SK-N-SH (cell line): ENCODE data around the gene ZC2HC1C.

Experiments
- CTCF ChIP-seq: fragments of 200-600 bp; sonication (generic); IDR thresholded peaks from 2 replicates; pipeline ENCODE4 v1.6.1; 2017; ENCODE audit warnings: antibody characterized with exemption, mild to moderate bottlenecking, moderate library complexity
- EP300 ChIP-seq, 2 experiments: IDR thresholded peaks; 2 replicates each; pipeline versions ENCODE4 v1.4.0 to v1.6.1; 2012; ENCODE audit warnings: borderline replicate concordance in 1 of 2, low read depth in 1 of 2, low read length in 1 of 2
- EZH2phosphoT487 ChIP-seq: fragments of 200-600 bp; sonication (generic); IDR thresholded peaks from 2 replicates; pipeline ENCODE4 v1.6.1; 2017; ENCODE audit warnings: low read depth, mixed run types, mild to moderate bottlenecking, antibody characterized with exemption, moderate library complexity, borderline replicate concordance
- FOXM1 ChIP-seq: IDR thresholded peaks from 2 replicates; pipeline ENCODE4 v1.4.0; 2012; ENCODE audit warnings: low read depth, mild to moderate bottlenecking
- GATA2 ChIP-seq: sonication (generic); formaldehyde crosslinking; IDR thresholded peaks from 2 replicates; pipeline ENCODE4 v1.5.0; 2020; ENCODE audit warnings: mild to moderate bottlenecking, missing genetic modification reagents
- MXI1 ChIP-seq: IDR thresholded peaks from 2 replicates; pipeline ENCODE4 v1.6.1; 2012; ENCODE audit warnings: mild to moderate bottlenecking, low read depth, low read length, improper control_type of control experiment
- NRF1 ChIP-seq: IDR thresholded peaks from 2 replicates; pipeline ENCODE4 v1.6.1; 2012; ENCODE audit warnings: low read depth, mild to moderate bottlenecking, low read length
- POLR2AphosphoS5 ChIP-seq: IDR thresholded peaks from 2 replicates; pipeline ENCODE4 v1.6.1; 2012; ENCODE audit warnings: low read depth, low read length
- RAD21 ChIP-seq: IDR thresholded peaks from 2 replicates; pipeline ENCODE4 v1.6.1; 2012; ENCODE audit warnings: mild to moderate bottlenecking, low read length
- REST ChIP-seq: IDR thresholded peaks from 2 replicates; pipeline ENCODE4 v1.6.1; 2012; ENCODE audit warnings: mild to moderate bottlenecking, low read depth, low read length, moderate library complexity
- RFX5 ChIP-seq: IDR thresholded peaks from 2 replicates; pipeline ENCODE4 v1.6.1; 2012; ENCODE audit warnings: mild to moderate bottlenecking, improper control_type of control experiment, low read length
- SIN3A ChIP-seq: IDR thresholded peaks from 2 replicates; pipeline ENCODE4 v1.6.1; 2012; ENCODE audit warnings: low read depth, mild to moderate bottlenecking, low read length, moderate library complexity, borderline replicate concordance
- TAF1 ChIP-seq: IDR thresholded peaks from 2 replicates; pipeline ENCODE4 v1.6.1; 2012; ENCODE audit warnings: low read depth, mild to moderate bottlenecking, low read length, moderate library complexity, borderline replicate concordance
- USF2 ChIP-seq: fragments of 150-350 bp; IDR thresholded peaks from 2 replicates; pipeline ENCODE4 v1.6.1; 2017; ENCODE audit warnings: antibody characterized with exemption, low read length, low read depth, borderline replicate concordance

DNA sequence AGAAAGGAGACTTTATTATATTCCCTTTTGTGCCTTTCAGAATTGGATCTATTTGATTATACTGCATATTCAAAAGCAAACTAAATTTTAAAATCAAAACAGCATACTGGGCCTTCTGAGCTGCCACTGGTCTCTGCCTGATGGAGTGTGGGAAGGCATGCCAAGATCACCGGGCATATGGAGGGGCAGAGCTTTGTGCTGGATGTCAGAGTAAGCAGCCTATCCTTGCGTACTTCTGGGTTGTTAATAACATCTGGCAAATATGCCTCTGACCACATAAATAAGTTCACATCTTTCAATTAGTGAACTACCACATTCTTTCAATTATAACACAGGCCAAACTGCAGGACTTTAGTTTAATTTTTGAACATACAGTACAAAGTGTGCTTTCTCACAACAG lies 36.5 kb upstream of the ZC2HC1C start:
- TF ChIP-seq CTCF: no peak
- TF ChIP-seq USF2: no peak
- no peak for TF ChIP-seq EP300 (IDR thresholded peaks at IDR 0.05; ENCODE audit: borderline replicate concordance in 1 of 2, low read depth in 1 of 2, low read length in 1 of 2)
- TF ChIP-seq RFX5: no peak
- no peak for TF ChIP-seq POLR2AphosphoS5
- TF ChIP-seq MXI1: peak; percentile 71
- no peak for TF ChIP-seq REST
- no peak for TF ChIP-seq NRF1
- TF ChIP-seq EZH2phosphoT487: no peak
- TF ChIP-seq TAF1: no peak
- no peak for TF ChIP-seq FOXM1
- no peak for TF ChIP-seq RAD21
- TF ChIP-seq GATA2 (CRISPR knock-in tag): no peak
- TF ChIP-seq SIN3A: no peak
